NCI-H1048 (cell line): ENCODE results near the gene TRIO.
"Not testable (repeated sequence)": the region's sequence is repeated elsewhere in the genome, so short reads cannot be mapped to it uniquely, and the experiment has no call there.

ENCODE experiments used
- DNase-seq: peaks from one replicate; lab custom pipeline; 2025; lab: John Stamatoyannopoulos, UW

The TRIO gene

GRCh38 chr5:14186059-14186830 lies 43.1 kb downstream of the TRIO start:
- DNase-seq = no peak

- no peak for DNase-seq
These were observed 44.0 kb downstream of the TRIO start for GRCh38 chr5:14187157-14187556.

GRCh38 chr5:14187660-14188059 lies 44.5 kb downstream of the TRIO start:
- DNase-seq = no peak

DNA sequence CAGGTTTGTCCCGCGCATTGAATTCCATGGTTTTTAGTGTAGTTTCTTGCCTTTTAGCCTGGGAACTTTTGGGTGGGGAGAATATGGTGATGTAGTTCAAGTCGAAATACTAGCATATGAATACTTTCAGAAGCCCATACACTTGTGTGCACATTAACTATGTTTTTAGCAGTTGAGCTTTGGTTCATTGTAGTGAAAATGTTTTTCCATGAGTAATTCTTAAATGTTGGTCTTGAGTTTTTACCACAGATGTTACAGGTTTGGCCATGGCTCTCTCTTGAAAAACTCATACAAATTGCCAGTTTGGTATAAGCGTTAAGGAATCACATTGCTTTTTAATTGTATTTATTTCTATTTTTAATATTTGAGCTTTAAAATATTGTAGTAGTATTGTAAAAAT lies 45.6 kb downstream of the TRIO start:
- no peak for DNase-seq

GRCh38 chr5:14189680-14190079 lies 46.5 kb downstream of the TRIO start:
- DNase-seq = no peak

GRCh38 chr5:14190194-14191164 lies 47.3 kb downstream of the TRIO start:
- DNase-seq = no peak

DNA sequence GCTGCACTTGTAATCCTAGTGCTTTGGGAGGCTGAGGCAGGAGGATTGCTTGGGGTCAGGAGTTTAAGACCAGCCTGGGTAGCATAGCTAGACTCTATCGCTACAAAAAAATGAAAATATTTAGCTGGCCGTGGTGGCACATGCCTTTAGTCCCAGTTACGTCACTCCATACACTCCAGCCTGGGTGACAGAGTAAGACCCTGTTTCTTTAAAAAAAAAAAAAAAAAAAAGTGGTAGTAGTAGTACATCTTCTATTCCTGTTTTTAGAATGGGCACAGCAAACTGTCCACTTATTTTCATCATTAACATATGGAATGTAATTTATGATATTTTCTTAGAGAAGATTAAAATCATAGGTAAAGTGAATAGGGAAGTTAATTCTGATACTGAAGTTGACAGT lies 48.2 kb downstream of the TRIO start:
- no peak for DNase-seq

DNA sequence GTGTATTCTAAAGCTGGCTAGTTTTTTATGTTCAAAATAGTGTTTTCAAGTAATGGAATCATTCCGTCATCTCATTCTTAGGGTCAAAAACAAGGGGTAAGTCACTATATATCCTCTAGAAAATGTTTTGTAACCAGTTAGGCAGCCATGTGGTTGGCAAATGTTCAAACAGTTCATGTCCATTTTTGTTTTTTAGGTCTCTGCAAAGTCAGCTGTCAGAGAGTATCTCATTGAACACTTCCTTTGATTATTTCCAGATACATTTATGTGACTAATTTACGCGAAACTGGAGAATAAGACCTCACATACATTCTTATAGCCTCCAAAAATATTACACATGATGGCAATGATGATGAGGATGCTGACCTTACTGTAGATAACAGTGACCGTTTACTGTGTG lies 50.4 kb downstream of the TRIO start:
- DNase-seq = no peak

- no peak for DNase-seq
These were observed 52.4 kb downstream of the TRIO start for GRCh38 chr5:14195588-14195987.

DNA sequence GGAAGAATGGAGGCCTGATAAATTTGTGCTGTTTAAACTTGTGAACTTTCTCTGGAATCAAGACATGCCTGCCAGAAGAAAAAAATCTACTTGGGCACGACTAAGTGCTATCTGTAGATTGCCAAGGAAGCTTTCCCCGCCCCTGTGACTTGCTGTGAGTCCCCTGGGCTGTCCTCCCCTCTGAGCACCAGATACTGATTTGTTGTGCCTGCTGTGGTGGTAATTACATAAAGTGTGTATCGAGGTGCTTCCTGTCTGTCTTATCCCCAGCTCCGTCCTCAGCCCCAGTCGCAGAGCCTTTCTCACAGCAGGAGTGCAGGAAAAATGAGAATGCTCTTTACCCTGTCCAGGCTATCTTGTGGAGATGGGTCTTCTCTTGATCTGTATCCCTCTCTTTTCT lies 53.9 kb downstream of the TRIO start:
- no peak for DNase-seq

GRCh38 chr5:14199902-14200301 lies 56.8 kb downstream of the TRIO start:
- no peak for DNase-seq

DNA sequence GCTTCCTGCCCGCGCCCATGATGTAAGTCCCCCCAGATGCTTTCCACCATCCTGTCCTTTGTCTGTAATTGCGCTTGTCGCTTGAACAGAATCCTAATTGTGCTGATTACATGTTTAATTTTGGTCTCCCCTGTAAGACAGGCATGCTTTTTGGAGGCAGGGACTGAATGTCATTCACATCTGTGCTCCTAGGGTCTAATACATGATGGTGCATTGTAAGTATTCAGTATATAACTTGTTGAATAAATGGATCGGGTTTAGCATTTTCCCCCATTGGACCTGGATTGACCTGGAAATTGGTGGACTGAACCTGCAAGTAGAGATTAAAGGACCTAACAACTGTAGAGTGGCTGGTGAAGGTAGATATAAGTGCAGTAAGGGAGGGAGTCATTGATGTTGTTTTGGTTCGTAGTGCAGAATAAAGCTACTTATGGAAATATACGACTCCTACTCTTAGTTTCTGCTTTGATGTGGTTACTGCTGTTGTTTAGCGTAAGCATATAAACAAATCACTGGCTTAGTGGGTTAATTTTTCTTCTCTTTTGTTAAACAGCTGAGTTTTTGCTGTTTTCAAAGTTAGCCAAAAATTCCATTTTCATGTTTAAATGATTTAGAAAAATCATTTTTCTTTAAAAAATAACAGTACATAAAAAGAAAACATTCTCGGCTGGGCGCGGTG lies 57.3 kb downstream of the TRIO start:
- DNase-seq = no peak

DNA sequence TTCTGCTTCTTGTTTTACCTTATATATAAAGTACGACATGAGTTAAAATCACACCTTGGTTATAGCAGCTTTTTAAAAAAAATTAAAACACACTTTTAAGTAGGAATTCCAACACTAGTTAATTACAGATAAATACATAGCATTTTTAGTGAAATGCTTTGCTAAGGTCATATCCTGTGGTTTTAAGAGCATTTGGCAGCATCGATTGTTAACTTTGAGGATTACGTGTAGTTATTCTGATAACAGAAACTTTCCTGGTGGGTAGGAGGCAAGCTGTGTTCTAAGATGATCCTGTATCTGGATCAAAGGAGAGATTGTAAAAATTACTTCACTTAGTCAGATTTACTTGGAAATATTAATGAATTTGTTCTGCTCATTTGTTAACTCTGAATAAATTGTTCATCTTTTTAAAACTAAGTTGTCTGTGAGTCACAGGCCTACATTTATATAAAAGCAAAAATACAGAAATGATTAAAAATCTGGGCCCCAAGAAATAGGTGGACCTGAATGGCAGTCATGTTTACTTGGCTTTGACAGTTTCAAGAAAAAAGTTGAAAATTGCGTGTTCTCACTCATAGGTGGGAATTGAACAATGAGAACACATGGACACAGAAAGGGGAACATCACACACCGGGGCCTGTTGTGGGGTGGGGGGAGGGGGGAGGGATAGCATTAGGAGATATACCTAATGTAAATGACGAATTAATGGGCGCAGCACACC lies 58.3 kb downstream of the TRIO start:
- DNase-seq = no peak

DNA sequence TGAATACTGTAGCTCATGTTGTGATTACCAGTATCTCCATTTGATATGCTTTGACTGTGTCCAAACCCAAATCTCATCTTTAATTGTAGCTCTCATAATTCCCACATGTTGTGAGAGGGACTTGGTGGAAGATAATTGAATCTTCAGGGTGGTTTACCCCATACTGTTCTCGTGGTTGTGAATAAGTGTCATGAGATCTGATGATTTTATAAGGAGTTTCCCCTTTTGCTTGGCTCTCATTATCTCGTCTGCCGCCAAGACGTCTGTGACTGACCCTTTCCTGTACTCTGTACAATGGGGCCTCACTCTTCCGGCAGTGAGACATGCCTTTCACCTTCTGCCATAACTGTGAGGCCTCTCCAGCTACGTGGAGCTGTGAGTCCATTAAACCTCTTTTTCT lies 59.3 kb downstream of the TRIO start:
- no peak for DNase-seq

- DNase-seq = no peak
These were observed 61.0 kb downstream of the TRIO start for GRCh38 chr5:14204011-14204670.

DNA sequence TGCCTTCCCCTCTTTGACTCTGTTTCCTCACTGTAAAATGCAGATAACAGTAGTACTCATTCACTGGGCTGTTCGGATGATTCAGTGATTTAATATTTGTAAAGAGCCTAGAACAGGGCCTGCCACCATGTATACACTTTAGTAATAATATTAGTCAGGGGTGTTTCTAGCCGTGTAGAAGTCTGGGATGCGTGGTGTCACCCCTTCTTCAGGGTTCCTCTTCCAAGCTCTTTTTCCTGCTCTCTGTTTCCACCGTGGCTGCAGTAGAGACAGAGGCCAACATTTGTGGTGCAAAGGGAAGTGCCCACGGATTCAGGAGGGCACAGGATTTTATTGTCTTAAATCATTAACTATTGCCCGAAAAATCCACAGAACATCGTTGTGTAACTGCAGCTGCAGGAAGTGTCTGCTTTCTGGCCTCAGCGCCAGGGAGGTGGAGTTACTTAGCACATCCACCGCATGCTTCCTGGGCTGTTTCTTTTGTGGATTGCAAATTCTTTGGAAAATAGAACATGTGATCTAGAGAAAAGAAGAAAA lies 61.7 kb downstream of the TRIO start:
- DNase-seq = no peak

- no peak for DNase-seq
These were observed 63.0 kb downstream of the TRIO start for GRCh38 chr5:14206028-14206725.

GRCh38 chr5:14207428-14207827 lies 64.3 kb downstream of the TRIO start:
- DNase-seq = not testable (repeated sequence)

- no peak for DNase-seq
These were observed 65.2 kb downstream of the TRIO start for GRCh38 chr5:14208071-14209021.
